IMR-90 (cell line): ENCODE data around the gene MSS51. TPM values are rescaled to one million over a fixed set of nuclear protein-coding genes. Genes with fewer than 3 reads are reported as not detected.
A peak's percentile ranks its signal among the peaks of the same experiment; 100 is the strongest.

Source experiments
- ATAC-seq: fragments of 200-7000 bp; cut with Tn5 transposase; 2 replicates; pipeline ENCODE4 v1.9.1; 2020; ENCODE audit warnings: low read depth, mild to moderate bottlenecking, moderate library complexity
- BruUV-seq: library from RNA; stranded (reverse); fragments of 400-500 nt; replicated peaks from 2 replicates; lab custom pipeline; 2021; lab: Mats Ljungman, UMichigan
- CTCF ChIA-PET: fragments of 300-600 bp; formaldehyde crosslinking; extraction: SDS; loops from one replicate; lab custom pipeline; 2021; ENCODE audit warnings: antibody characterized with exemption; lab: Yijun Ruan, JAX
- POLR2A ChIA-PET: fragments of 300-600 bp; sonication (Branson Sonifier 250); formaldehyde crosslinking; loops from one replicate; lab custom pipeline; 2022; ENCODE audit warnings: antibody characterized with exemption; ENCODE audit not compliant: unreplicated experiment; lab: Charles Lee
- DNase-seq: peaks from one replicate; pipeline ENCODE4 v3.0.0; 2013
- H2AFZ ChIP-seq: replicated peaks from 2 replicates; pipeline ENCODE3; 2013; ENCODE audit warnings: low read length, mild to moderate bottlenecking; ENCODE audit not compliant: poor library complexity
- H2AK5ac ChIP-seq: 2 replicates; pipeline ENCODE4 v1.6.1; 2013; ENCODE audit warnings: low read depth, low read length, inconsistent platforms
- H2AK9ac ChIP-seq: replicated peaks from 2 replicates; pipeline ENCODE3; 2013; ENCODE audit warnings: mild to moderate bottlenecking, low read depth, low read length, moderate library complexity; ENCODE audit not compliant: poor library complexity
- H2BK120ac ChIP-seq: 2 replicates; pipeline ENCODE4 v1.6.1; 2013; ENCODE audit warnings: low read depth, low read length, inconsistent platforms
- H2BK15ac ChIP-seq: 3 replicates; pipeline ENCODE4 v1.6.1; 2013; ENCODE audit warnings: low read depth, low read length, inconsistent platforms
- H2BK20ac ChIP-seq: 2 replicates; pipeline ENCODE4 v1.6.1; 2013; ENCODE audit warnings: low read depth, mild to moderate bottlenecking, inconsistent platforms, low read length, moderate library complexity
- H2BK5ac ChIP-seq: 2 replicates; pipeline ENCODE4 v1.6.1; 2013; ENCODE audit warnings: mild to moderate bottlenecking, low read depth, low read length, inconsistent platforms; ENCODE audit not compliant: poor library complexity, severe bottlenecking
- H3K14ac ChIP-seq: replicated peaks from 2 replicates; pipeline ENCODE4 v1.6.1; 2013; ENCODE audit warnings: low read depth, low read length, inconsistent platforms
- H3K18ac ChIP-seq: 2 replicates; pipeline ENCODE4 v1.6.1; 2013; ENCODE audit warnings: low read depth, low read length, control low read depth
- H3K23ac ChIP-seq: 2 replicates; pipeline ENCODE4 v1.6.1; 2013; ENCODE audit warnings: low read depth, low read length, inconsistent platforms
- H3K27ac ChIP-seq: 2 replicates; pipeline ENCODE4 v1.5.1; 2013; ENCODE audit warnings: mild to moderate bottlenecking, control low read depth, low read length; ENCODE audit not compliant: insufficient read depth
- H3K27me3 ChIP-seq: 2 replicates; pipeline ENCODE4 v1.6.1; 2013; ENCODE audit warnings: low read length; ENCODE audit not compliant: control insufficient read depth, insufficient read depth
- H3K36me3 ChIP-seq: 2 replicates; pipeline ENCODE4 v1.6.1; 2013; ENCODE audit warnings: low read length, mixed read lengths; ENCODE audit not compliant: control insufficient read depth, insufficient read depth
- H3K4ac ChIP-seq: 2 replicates; pipeline ENCODE4 v1.6.1; 2013; ENCODE audit warnings: low read depth, low read length, inconsistent platforms
- H3K4me1 ChIP-seq: 2 replicates; pipeline ENCODE4 v1.6.1; 2013; ENCODE audit warnings: low read length, mixed read lengths; ENCODE audit not compliant: control insufficient read depth, insufficient read depth
- H3K4me2 ChIP-seq: 2 replicates; pipeline ENCODE4 v1.6.1; 2013; ENCODE audit warnings: low read depth, mild to moderate bottlenecking, control low read depth, low read length, moderate library complexity
- H3K4me3 ChIP-seq: 2 replicates; pipeline ENCODE4 v1.5.1; 2013; ENCODE audit warnings: low read depth, mild to moderate bottlenecking, control low read depth, low read length, moderate library complexity; ENCODE audit not compliant: insufficient read depth
- H3K56ac ChIP-seq: 2 replicates; pipeline ENCODE4 v1.6.1; 2013; ENCODE audit warnings: low read length, inconsistent platforms; ENCODE audit not compliant: insufficient read depth; ENCODE audit errors: extremely low read depth
- H3K79me1 ChIP-seq, 2 experiments: 2 replicates each; pipeline ENCODE4 v1.6.1; 2013; ENCODE audit warnings: low read length in 2 of 2, inconsistent platforms in 1 of 2, low read depth in 1 of 2
- H3K9ac ChIP-seq: 2 replicates; pipeline ENCODE4 v1.6.1; 2013; ENCODE audit warnings: low read depth, low read length, control low read depth
- H3K9me1 ChIP-seq: 2 replicates; pipeline ENCODE4 v1.6.1; 2013; ENCODE audit warnings: low read length, inconsistent platforms; ENCODE audit not compliant: insufficient read depth
- H3K9me3 ChIP-seq: 2 replicates; pipeline ENCODE4 v1.6.1; 2013; ENCODE audit warnings: low read length; ENCODE audit not compliant: control insufficient read depth, insufficient read depth
- H4K20me1 ChIP-seq: 2 replicates; pipeline ENCODE4 v1.6.1; 2013; ENCODE audit warnings: low read length, inconsistent platforms; ENCODE audit not compliant: insufficient read depth
- H4K5ac ChIP-seq: 2 replicates; pipeline ENCODE4 v1.6.1; 2013; ENCODE audit warnings: mild to moderate bottlenecking, low read depth, low read length, control low read depth
- H4K8ac ChIP-seq, 2 experiments: 2 replicates each; pipeline ENCODE4 v1.6.1; 2013; ENCODE audit warnings: low read depth in 2 of 2, low read length in 2 of 2, control low read depth in 1 of 2, inconsistent platforms in 1 of 2
- H4K91ac ChIP-seq: 2 replicates; pipeline ENCODE4 v1.6.1; 2013; ENCODE audit warnings: low read depth, low read length, inconsistent platforms; ENCODE audit not compliant: insufficient read depth
- BHLHE40 ChIP-seq: fragments of 150-350 bp; IDR thresholded peaks from 2 replicates; pipeline ENCODE4 v1.6.1; 2016; ENCODE audit warnings: mild to moderate bottlenecking, low read depth, low read length
- CEBPB ChIP-seq: IDR thresholded peaks from 2 replicates; pipeline ENCODE4 v1.6.1; 2012; ENCODE audit warnings: low read depth, low read length, improper control_type of control experiment
- CHD1 ChIP-seq: IDR thresholded peaks from 2 replicates; pipeline ENCODE4 v1.6.1; 2012; ENCODE audit warnings: low read depth, low read length, improper control_type of control experiment
- CTCF ChIP-seq: conservative IDR thresholded peaks from 2 replicates; pipeline ENCODE4 v1.5.1; 2012; ENCODE audit warnings: mild to moderate bottlenecking, low read depth, low read length, improper control_type of control experiment
- ELK1 ChIP-seq: fragments of 150-350 bp; IDR thresholded peaks from 2 replicates; pipeline ENCODE4 v1.6.1; 2016; ENCODE audit warnings: low read depth, mild to moderate bottlenecking, low read length, moderate library complexity, borderline replicate concordance
- FOS ChIP-seq: fragments of 150-350 bp; IDR thresholded peaks from 2 replicates; pipeline ENCODE4 v1.6.1; 2016; ENCODE audit warnings: low read depth, low read length
- MAFK ChIP-seq: IDR thresholded peaks from 2 replicates; pipeline ENCODE4 v1.6.1; 2012; ENCODE audit warnings: low read depth, low read length, improper control_type of control experiment
- MXI1 ChIP-seq: IDR thresholded peaks from 2 replicates; pipeline ENCODE4 v1.6.1; 2012; ENCODE audit warnings: low read depth, mild to moderate bottlenecking, low read length, moderate library complexity, borderline replicate concordance
- NFE2L2 ChIP-seq: fragments of 150-350 bp; IDR thresholded peaks from 2 replicates; pipeline ENCODE4 v1.6.1; 2016; ENCODE audit warnings: low read depth, mild to moderate bottlenecking, low read length
- POLR2A ChIP-seq: IDR thresholded peaks from 2 replicates; pipeline ENCODE4 v1.6.1; 2012; ENCODE audit warnings: mild to moderate bottlenecking, low read depth, low read length
- RAD21 ChIP-seq: IDR thresholded peaks from 2 replicates; pipeline ENCODE4 v1.6.1; 2012; ENCODE audit warnings: low read length, improper control_type of control experiment
- RCOR1 ChIP-seq: IDR thresholded peaks from 2 replicates; pipeline ENCODE4 v1.6.1; 2012; ENCODE audit warnings: mild to moderate bottlenecking, low read length, improper control_type of control experiment; ENCODE audit not compliant: insufficient replicate concordance
- RFX5 ChIP-seq: IDR thresholded peaks from 2 replicates; pipeline ENCODE4 v1.8.0; 2012; ENCODE audit warnings: low read depth, mild to moderate bottlenecking, low read length, moderate library complexity
- SMC3 ChIP-seq: fragments of 150-350 bp; IDR thresholded peaks from 2 replicates; pipeline ENCODE4 v1.6.1; 2016; ENCODE audit warnings: low read depth, mild to moderate bottlenecking, antibody characterized with exemption, low read length, moderate library complexity
- WGBS, 2 experiments: methylation state at CpG; one replicate each; pipeline versions ENCODE4 v1.1.5 to v1.1.7; 2013; ENCODE audit warnings: missing lambda C conversion rate in 2 of 2; ENCODE audit not compliant: insufficient read length in 1 of 2; ENCODE audit errors: extremely low coverage in 2 of 2; 5-methylcytosine and 5-hydroxymethylcytosine counted together
- dilution Hi-C: fragments of 300-500 bp; cut with HindIII; formaldehyde crosslinking; loops from one replicate; pipeline ENCODE4 v1.14.3; 2018; ENCODE audit warnings: low sequenced_read_pairs; ENCODE audit not compliant: unreplicated experiment
- in situ Hi-C: fragments of 300-500 bp; cut with MboI; formaldehyde crosslinking; loops from 3 replicates; pipeline ENCODE4 v1.14.3; 2019; ENCODE audit warnings: low sequenced_read_pairs, inconsistent platforms, mixed read lengths
- intact Hi-C: fragments of 100-400 bp; cut with micrococcal nuclease; formaldehyde crosslinking; loops from 2 replicates; pipeline ENCODE4 v1.10.0; 2022
- polyA plus RNA-seq, 3 experiments: library from polyadenylated mRNA; depleted of rRNA; stranded (reverse); fragments of >200 nt; gene quantifications; 2 replicates each; pipeline ENCODE4 v1.2.3, GENCODE V29; 2012; ENCODE audit warnings: low replicate concordance in 1 of 3
- total RNA-seq: library from RNA; depleted of rRNA; stranded (reverse); fragments of >200 nt; gene quantifications from 2 replicates; pipeline ENCODE4 v1.2.3, GENCODE V29; 2012
- TF ChIP-seq, protein P1 (sequence below): fragments of 150-350 bp; IDR thresholded peaks from 2 replicates; pipeline ENCODE4 v1.6.1; 2017; ENCODE audit warnings: mild to moderate bottlenecking, antibody characterized with exemption, low read length, low read depth

Gene MSS51
- total and polyA plus RNA-seq, 2 of the 4 experiments (the other 2 are of a cell fraction): 1.1 to 1.8 TPM

- Histone ChIP-seq H3K4me1 (no peaks in the 10 kb centered on the region), H2BK20ac (no peak overlapping the region), H3K4ac (no peak overlapping the region), H2AFZ (no peak overlapping the region), H3K9me3 (no peaks in the 10 kb centered on the region), H3K27me3 (no peaks in the 10 kb centered on the region), H3K27ac (no peak overlapping the region), H4K5ac (no peak overlapping the region), H3K9ac (no peak overlapping the region), H3K14ac (no peak overlapping the region), H2BK120ac (no peak overlapping the region), H2BK15ac (no peak overlapping the region), H2AK9ac (no peak overlapping the region), H3K4me2 (no peak overlapping the region), H3K4me3 (no peak overlapping the region), H3K9me1 (peaks cover 2% of the 10 kb centered on the region; the same call in 1 of the 2 replicates), H3K79me1 (peaks cover 2 to 5% of the 10 kb centered on the region in 2 experiments; a peak in 3 of 4 replicates), H3K23ac (0 out of 2 replicates have a peak overlapping the region, but pooled peaks have one; percentile 15), H3K56ac (no peak overlapping the region), H4K91ac (no peak overlapping the region), H3K18ac (no peak overlapping the region), H4K20me1 (no peaks in the 10 kb centered on the region), H3K36me3 (peaks cover 15% of the 10 kb centered on the region), H4K8ac (no peak overlapping the region), H2AK5ac (no peak overlapping the region), H2BK5ac (no peak overlapping the region)
- ATAC-seq: no peak
- intact Hi-C loops: no loop called here
- no peak for TF ChIP-seq POLR2A
- TF ChIP-seq FOS: no peak
- TF ChIP-seq NFE2L2: no peak
- no peak for TF ChIP-seq RAD21
- TF ChIP-seq ELK1: no peak
- TF ChIP-seq SMC3: no peak
- no peak for TF ChIP-seq MAFK
- TF ChIP-seq, protein P1, sequence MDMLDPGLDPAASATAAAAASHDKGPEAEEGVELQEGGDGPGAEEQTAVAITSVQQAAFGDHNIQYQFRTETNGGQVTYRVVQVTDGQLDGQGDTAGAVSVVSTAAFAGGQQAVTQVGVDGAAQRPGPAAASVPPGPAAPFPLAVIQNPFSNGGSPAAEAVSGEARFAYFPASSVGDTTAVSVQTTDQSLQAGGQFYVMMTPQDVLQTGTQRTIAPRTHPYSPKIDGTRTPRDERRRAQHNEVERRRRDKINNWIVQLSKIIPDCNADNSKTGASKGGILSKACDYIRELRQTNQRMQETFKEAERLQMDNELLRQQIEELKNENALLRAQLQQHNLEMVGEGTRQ: no peak
- no peak for TF ChIP-seq MXI1
- no peak for TF ChIP-seq CHD1
- no peak for TF ChIP-seq CTCF
- no peak for TF ChIP-seq BHLHE40
- no peak for TF ChIP-seq RCOR1
- TF ChIP-seq RFX5: no peak
- TF ChIP-seq CEBPB: no peak
- CTCF ChIA-PET: no interaction called here
- dilution Hi-C loops: no loop called here
- no peak for DNase-seq
- no CpG with 5 or more reads among the region's 2 CpGs for WGBS, 2 experiments
- in situ Hi-C loops: no loop called here
- BruUV-seq: no TSS peak
- POLR2A ChIA-PET: no interaction called here
Measured at GRCh38 chr10:73432646-73433537, 469 bp downstream of the MSS51 start.
